Heart right ventricle (tissue), 16 donors: ENCODE results near the gene ECE1. TPM values are rescaled to one million over a fixed set of nuclear protein-coding genes. Genes with fewer than 3 reads are reported as not detected.

Experiments used
- ATAC-seq, 8 donors: fragments of 200-7000 bp; cut with Tn5 transposase; one replicate each; pipeline ENCODE4 v1.9.1; 2020; ENCODE audit warnings: mild to moderate bottlenecking in 8 of 8, moderate library complexity in 8 of 8, moderate number of reproducible peaks in 1 of 8
- DNase-seq, 2 donors: peaks; one replicate each; pipeline ENCODE4 v3.0.0-alpha.2; 2020
- H3K27ac ChIP-seq, 10 donors: fragments of 200-600 bp; sonication (generic) in 2 of 10; one replicate each; pipeline versions ENCODE4 v1.5.0 to v1.8.0; 2020 to 2022; ENCODE audit warnings: mild to moderate bottlenecking in 3 of 10
- H3K27me3 ChIP-seq, 7 donors: fragments of 200-600 bp; one replicate each; pipeline ENCODE4 v1.8.0; 2021 to 2022; ENCODE audit warnings: mild to moderate bottlenecking in 2 of 7
- H3K36me3 ChIP-seq, 9 donors: fragments of 200-600 bp; sonication (generic) in 1 of 9; one replicate each; pipeline versions ENCODE4 v1.5.0 to v1.8.0; 2020 to 2022; ENCODE audit warnings: mild to moderate bottlenecking in 2 of 9
- H3K4me1 ChIP-seq, 9 donors: fragments of 200-600 bp; sonication (generic) in 1 of 9; one replicate each; pipeline versions ENCODE4 v1.5.0 to v1.8.0; 2020 to 2022; ENCODE audit warnings: mild to moderate bottlenecking in 4 of 9
- H3K4me3 ChIP-seq, 10 donors: fragments of 200-600 bp; sonication (generic) in 2 of 10; one replicate each; pipeline versions ENCODE4 v1.5.0 to v1.8.0; 2020 to 2022; ENCODE audit warnings: mild to moderate bottlenecking in 7 of 10, moderate library complexity in 2 of 10
- H3K9me3 ChIP-seq, 11 donors: fragments of 200-600 bp in 10 of 11; sonication (generic) in 2 of 11; one replicate each; pipeline versions ENCODE4 v1.5.0 to v1.8.0; 2013 to 2022; ENCODE audit warnings: mild to moderate bottlenecking in 2 of 11, control low read depth in 1 of 11, moderate library complexity in 1 of 11
- CTCF ChIP-seq, 9 donors: fragments of 200-600 bp; sonication (generic) in 2 of 9; IDR thresholded peaks; one replicate each; pipeline versions ENCODE4 v1.5.0 to v1.8.0; 2021 to 2022; ENCODE audit warnings: antibody characterized with exemption in 9 of 9, mild to moderate bottlenecking in 5 of 9, moderate library complexity in 1 of 9
- WGBS, 2 donors: extraction: QIAGEN DNeasy Blood & Tissue Kit; methylation state at CpG; one replicate each; pipeline ENCODE4 v1.1.7; 2013; ENCODE audit warnings: inconsistent platforms in 1 of 2; 5-methylcytosine and 5-hydroxymethylcytosine counted together
- intact Hi-C, 10 donors: fragments of 100-400 bp; cut with DNase I; formaldehyde crosslinking; loops; one replicate each; pipeline versions ENCODE4 v1.11.1 to v1.14.2; 2022
- polyA plus RNA-seq, 2 donors: library from polyadenylated mRNA; stranded (reverse); fragments of 200-250 nt; gene quantifications; one replicate each; pipeline ENCODE4 v1.2.3, GENCODE V29; 2013
- total RNA-seq, 10 donors: library from RNA; stranded (reverse); fragmentation: NEBNext Ultra II Directional in 3 of 10; extraction: Animal tissue kit (Norgen Biotek cat#: 25700) in 3 of 10; gene quantifications; one replicate each; pipeline versions ENCODE4 v1.2.1 to v1.2.4, GENCODE V29; 2021 to 2023
- donor health status: Arrhythmogenic right ventricular cardiomyopathy.
- donor health status: ischemic (EF 13 %, LVEDD 7.1; RV severe dilation, severe dysfunction).
- donor health status: healthy with polysubstance abuse.
- donor health status: DM: no; HTN: yes; CAD: no.
- donor health status: DM: no; HTN: no; CAD: no.
- donor health status: ischemic (EF 25% LVEDD 6.9; RV normal size, moderate dysfunction).
- donor health status: ischemic (EF 25% LVEDD 5.7; RV mildly dilated, moderate dysfunction).
- donor health status: healthy.
- donor health status: DM: yes; HTN: yes; CAD: no.
- donor health status: Ischemic cardiomyopathy.
- donor health status: ischemic (EF 35%, LVEDD 5.7; RV mildly dilated, moderate dysfunction).
- donor health status: nonischemic (EF 11% LVEDD 7.7; RV severe dilation, severe dysfunction).
- donor health status: DM: yes; HTN: yes; CAD: no.
- donor health status: PGD.
- donor health status: ischemic (EF 29% LVEDD 5.4; RV normal size, mild dysfunction).
- donor health status: nonischemic (EF 23%, LVEDD 6.1; RV moderate dilation, normal function).

The ECE1 gene
- total and polyA plus RNA-seq, 12 donors = 30.6 to 81.8 (median 51.8) TPM

GRCh38 chr1:21244986-21245687 is 45.1 kb downstream of the ECE1 start:
- Histone ChIP-seq H3K36me3 (peaks cover 0 to 100% (median 40%) of the 10 kb centered on the region in 9 donors), H3K27me3 (no peaks in the 10 kb centered on the region), H3K27ac (no peak overlapping the region), H3K4me1 (no peaks in the 10 kb centered on the region), H3K9me3 (no peaks in the 10 kb centered on the region), H3K4me3 (no peak overlapping the region)
- intact Hi-C loops = loop anchor here in 1 of 10 donors (10.0 kb wide), 1 partner anchor 330 kb away; no protein-coding TSS in a partner anchor
- TF ChIP-seq CTCF (IDR thresholded peaks at IDR 0.05) = peak in 7 of 9 donors; percentile 13 to 46 (median 25)
- no peak for ATAC-seq
- DNase-seq = no peak
- WGBS, 2 donors = 88 to 96% methylated on average over 11 of the region's 11 CpGs

- H3K27ac ChIP-seq = no peak overlapping the region
- H3K27me3 ChIP-seq = no peaks in the 10 kb centered on the region
- peaks cover 0 to 100% (median 40%) of the 10 kb centered on the region in 9 donors for H3K36me3 ChIP-seq
- no peak overlapping the region for H3K4me3 ChIP-seq
- peaks cover 0 to 8% (median 0%) of the 10 kb centered on the region in 9 donors for H3K4me1 ChIP-seq
- 96% methylated on average over 10 of the region's 10 CpGs for WGBS, 2 donors
- DNase-seq (no peak), ATAC-seq (no peak)
- TF ChIP-seq CTCF (IDR thresholded peaks at IDR 0.05) = no peak
- intact Hi-C loops = loop anchor here in 1 of 10 donors (10.0 kb wide), 1 partner anchor 331 kb away; no protein-coding TSS in a partner anchor
- H3K9me3 ChIP-seq = no peaks in the 10 kb centered on the region
These were observed 46.1 kb downstream of the ECE1 start for GRCh38 chr1:21244154-21244553.

GRCh38 chr1:21242846-21243245 is 47.4 kb downstream of the ECE1 start:
- H3K9me3 ChIP-seq = no peaks in the 10 kb centered on the region
- WGBS, 2 donors = 90 to 94% methylated on average over 4 of the region's 4 CpGs
- no peak overlapping the region for H3K4me3 ChIP-seq
- intact Hi-C loops = loop anchor here in 1 of 10 donors (10.0 kb wide), 1 partner anchor 332 kb away; no protein-coding TSS in a partner anchor
- peaks cover 0 to 20% (median 1%) of the 10 kb centered on the region in 9 donors for H3K4me1 ChIP-seq
- TF ChIP-seq CTCF (IDR thresholded peaks at IDR 0.05) = no peak
- H3K27me3 ChIP-seq = no peaks in the 10 kb centered on the region
- peaks cover 0 to 100% (median 40%) of the 10 kb centered on the region in 9 donors for H3K36me3 ChIP-seq
- no peak for DNase-seq
- ATAC-seq = no peak
- H3K27ac ChIP-seq = no peak overlapping the region

- Histone ChIP-seq H3K4me1 (peaks cover 0 to 28% (median 9%) of the 10 kb centered on the region in 9 donors), H3K36me3 (peaks cover 0 to 100% (median 45%) of the 10 kb centered on the region in 9 donors), H3K27me3 (no peaks in the 10 kb centered on the region), H3K27ac (no peak overlapping the region), H3K9me3 (no peaks in the 10 kb centered on the region), H3K4me3 (no peak overlapping the region)
- DNase-seq = no peak
- WGBS, 2 donors = 81% methylated on average over 12 of the region's 12 CpGs
- intact Hi-C loops = loop anchor here in 1 of 10 donors (10.0 kb wide), 1 partner anchor 333 kb away; no protein-coding TSS in a partner anchor
- ATAC-seq = no peak
- no peak for TF ChIP-seq CTCF (IDR thresholded peaks at IDR 0.05)
These were observed 48.3 kb downstream of the ECE1 start for GRCh38 chr1:21241771-21242581.
